HG03135 (cell line): Measurements from ENCODE around the gene MFSD2B.
"Not testable (repeated sequence)": the region's sequence is repeated elsewhere in the genome, so short reads cannot be mapped to it uniquely, and the experiment has no call there.

Experiments
- ATAC-seq: cut with Tn5 transposase; IDR thresholded peaks from one replicate; pipeline ENCODE4 v1.9.1; 2021; ENCODE audit warnings: mild to moderate bottlenecking, moderate library complexity; ENCODE audit not compliant: unreplicated experiment

MFSD2B gene

GRCh38 chr2:24009680-24010476 lies at the start of gene MFSD2B:
TSS of gene MFSD2B (plus strand) at chr2:24010085. CDS start at chr2:24010097, 12 bp downstream.
- ATAC-seq, result no peak

- no peak for ATAC-seq
These were observed 42.0 kb upstream of the MFSD2B start for GRCh38 chr2:23967846-23968245.

- ATAC-seq, result no peak
These were observed 33.0 kb upstream of the MFSD2B start for GRCh38 chr2:23976883-23977282.

- ATAC-seq, result no peak
These were observed 21.5 kb upstream of the MFSD2B start for GRCh38 chr2:23988371-23988770.

GRCh38 chr2:23992931-23993330 lies 17.0 kb upstream of the MFSD2B start:
- ATAC-seq, result no peak

- no peak for ATAC-seq
These were observed 16.1 kb upstream of the MFSD2B start for GRCh38 chr2:23993736-23994269.

GRCh38 chr2:23994567-23994966 lies 15.3 kb upstream of the MFSD2B start:
- ATAC-seq, result no peak

GRCh38 chr2:24007693-24008092 lies 2.2 kb upstream of the MFSD2B start:
- ATAC-seq, result no peak

- no peak for ATAC-seq
These were observed 1.1 kb upstream of the MFSD2B start for GRCh38 chr2:24008672-24009366.

GRCh38 chr2:24009367-24009679 lies 562 bp upstream of the MFSD2B start:
- ATAC-seq, result no peak

GRCh38 chr2:24010477-24011249 lies 778 bp downstream of the MFSD2B start:
- ATAC-seq, result no peak

GRCh38 chr2:24011250-24012104 lies 1.6 kb downstream of the MFSD2B start:
- no peak for ATAC-seq

- no peak for ATAC-seq
These were observed 2.8 kb downstream of the MFSD2B start for GRCh38 chr2:24012521-24013188.

GRCh38 chr2:24014902-24015301 lies 5.0 kb downstream of the MFSD2B start:
- ATAC-seq, result not testable (repeated sequence)

- ATAC-seq, result no peak
These were observed 5.9 kb downstream of the MFSD2B start for GRCh38 chr2:24015562-24016375.

- ATAC-seq, result no peak
These were observed 6.5 kb downstream of the MFSD2B start for GRCh38 chr2:24016376-24016761.

GRCh38 chr2:24016853-24017703 lies 7.2 kb downstream of the MFSD2B start:
- ATAC-seq, result no peak

- ATAC-seq, result no peak
These were observed 7.8 kb downstream of the MFSD2B start for GRCh38 chr2:24017711-24018110.
